22Rv1 (cell line): Measurements from ENCODE around the gene ANAPC10.

Experiments
- ZFX ChIP-seq: fragments of 450-650 bp; IDR thresholded peaks from 2 replicates; pipeline ENCODE4 v1.6.1; 2017; ENCODE audit warnings: antibody characterized with exemption, borderline replicate concordance
- TF ChIP-seq, protein P1 (sequence below): fragments of 450-650 bp; IDR thresholded peaks from 2 replicates; pipeline ENCODE4 v1.5.1; 2017; ENCODE audit warnings: mild to moderate bottlenecking

GRCh38 chr4:144975718-144976117 lies 122.3 kb downstream of the ANAPC10 start:
- TF ChIP-seq, protein P1, sequence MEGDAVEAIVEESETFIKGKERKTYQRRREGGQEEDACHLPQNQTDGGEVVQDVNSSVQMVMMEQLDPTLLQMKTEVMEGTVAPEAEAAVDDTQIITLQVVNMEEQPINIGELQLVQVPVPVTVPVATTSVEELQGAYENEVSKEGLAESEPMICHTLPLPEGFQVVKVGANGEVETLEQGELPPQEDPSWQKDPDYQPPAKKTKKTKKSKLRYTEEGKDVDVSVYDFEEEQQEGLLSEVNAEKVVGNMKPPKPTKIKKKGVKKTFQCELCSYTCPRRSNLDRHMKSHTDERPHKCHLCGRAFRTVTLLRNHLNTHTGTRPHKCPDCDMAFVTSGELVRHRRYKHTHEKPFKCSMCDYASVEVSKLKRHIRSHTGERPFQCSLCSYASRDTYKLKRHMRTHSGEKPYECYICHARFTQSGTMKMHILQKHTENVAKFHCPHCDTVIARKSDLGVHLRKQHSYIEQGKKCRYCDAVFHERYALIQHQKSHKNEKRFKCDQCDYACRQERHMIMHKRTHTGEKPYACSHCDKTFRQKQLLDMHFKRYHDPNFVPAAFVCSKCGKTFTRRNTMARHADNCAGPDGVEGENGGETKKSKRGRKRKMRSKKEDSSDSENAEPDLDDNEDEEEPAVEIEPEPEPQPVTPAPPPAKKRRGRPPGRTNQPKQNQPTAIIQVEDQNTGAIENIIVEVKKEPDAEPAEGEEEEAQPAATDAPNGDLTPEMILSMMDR = no peak
- no peak for TF ChIP-seq ZFX
